ELF-1 (cell line): Measurements from ENCODE around the gene SORT1.

ENCODE experiments used
- DNase-seq: peaks from one replicate; pipeline ENCODE4 v3.0.0-alpha.2; 2016; ENCODE audit warnings: low read depth, low spot score

SORT1 gene

GRCh38 chr1:109299558-109300343 is 98.0 kb downstream of the SORT1 start:
- no peak for DNase-seq

- DNase-seq: peak; percentile 73
Observed at GRCh38 chr1:109298666-109299557, 98.8 kb downstream of the SORT1 start.

- no peak for DNase-seq
Observed at GRCh38 chr1:109296782-109297181, 100.9 kb downstream of the SORT1 start.

GRCh38 chr1:109295712-109296415 is 101.9 kb downstream of the SORT1 start:
- no peak for DNase-seq

GRCh38 chr1:109294481-109294880 is 103.2 kb downstream of the SORT1 start:
- no peak for DNase-seq

DNA sequence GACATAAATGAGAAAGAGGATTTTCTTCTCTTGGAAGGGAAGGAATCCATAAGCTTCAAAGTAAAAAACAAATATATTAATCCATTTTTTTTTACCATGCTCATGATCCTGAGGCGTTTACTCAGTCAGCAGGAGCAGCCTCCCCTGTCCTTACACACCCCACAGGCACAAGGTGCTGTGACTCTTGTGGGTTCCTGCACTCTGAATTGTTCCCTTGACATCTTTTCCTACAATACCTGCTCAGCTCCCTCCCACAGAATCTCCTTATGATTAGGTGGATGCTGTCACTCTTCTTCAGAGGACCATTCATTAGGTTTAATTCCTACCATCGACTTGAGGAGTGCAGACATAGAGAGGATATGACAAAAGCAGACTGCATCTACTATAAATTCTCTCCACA is 104.7 kb downstream of the SORT1 start:
- no peak for DNase-seq

GRCh38 chr1:109292364-109292763 is 105.4 kb downstream of the SORT1 start:
- DNase-seq: no peak

DNA sequence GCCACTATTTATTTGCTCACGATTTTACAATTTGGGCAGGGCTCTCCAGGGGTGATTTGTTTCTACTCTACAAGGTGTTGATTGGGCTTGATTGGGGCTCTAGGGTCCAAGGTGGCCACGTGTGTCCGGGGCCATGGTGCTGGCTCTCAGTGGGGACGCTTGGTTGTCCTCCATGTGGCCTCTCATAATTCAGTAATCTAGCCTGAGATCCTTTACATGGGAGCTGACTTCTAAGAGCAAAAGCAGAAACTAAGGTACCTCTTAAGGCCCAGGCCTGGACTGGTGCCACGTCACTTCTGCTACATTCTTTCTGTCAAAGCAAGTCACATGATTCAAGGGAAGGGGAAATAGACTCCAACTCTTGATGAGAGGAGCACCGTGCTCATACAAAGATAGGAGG is 106.7 kb downstream of the SORT1 start:
- no peak for DNase-seq

GRCh38 chr1:109290137-109290536 is 107.6 kb downstream of the SORT1 start:
- DNase-seq: no peak

- DNase-seq: peak; percentile 39
Observed at GRCh38 chr1:109286762-109287161, 111.0 kb downstream of the SORT1 start.

GRCh38 chr1:109283748-109284600 is 113.7 kb downstream of the SORT1 start:
- peak; percentile 44 for DNase-seq

DNA sequence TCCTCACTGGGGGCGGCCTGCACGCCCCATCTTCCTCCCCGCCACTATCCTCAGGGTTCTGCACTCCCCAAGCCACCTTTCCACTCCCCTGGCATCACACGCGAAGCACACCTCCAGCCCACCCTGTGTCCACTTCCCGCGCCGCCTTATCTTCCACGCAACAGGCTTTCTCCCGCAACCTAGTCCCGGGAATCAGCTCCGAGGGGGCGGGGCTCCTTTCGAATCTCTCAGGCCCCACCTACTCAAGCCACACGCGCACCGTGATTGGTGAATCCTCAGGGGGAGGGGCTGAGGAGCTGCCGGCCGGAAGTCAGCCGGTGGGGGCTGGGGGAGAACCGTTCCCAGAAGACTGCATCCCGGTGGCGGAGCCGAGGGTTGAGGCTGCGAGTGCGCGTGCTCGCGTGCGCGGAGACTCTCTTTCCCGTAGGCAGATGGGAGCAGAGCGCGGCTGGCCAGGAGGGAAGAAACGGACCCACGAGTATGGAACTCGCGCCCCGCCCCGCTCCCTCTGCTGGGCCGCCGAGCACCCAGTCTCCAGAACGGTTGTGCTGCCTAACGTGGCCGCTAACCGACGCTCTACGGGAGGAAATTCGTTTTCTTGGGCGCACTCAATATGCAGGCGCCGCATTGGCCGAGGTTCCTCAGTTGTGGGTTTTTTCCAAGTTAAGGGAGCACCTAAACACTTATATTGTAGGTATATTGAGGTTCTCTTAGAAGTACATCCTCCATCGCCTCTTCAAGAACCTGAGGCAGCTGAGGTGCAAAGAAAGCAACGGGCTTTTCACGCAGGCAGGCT is 114.6 kb downstream of the SORT1 start, which contains the start of gene PSRC1:
TSS of gene PSRC1 (minus strand) at position 194 of the 796 bp plus-strand sequence.
- peak; percentile 97 for DNase-seq

DNA sequence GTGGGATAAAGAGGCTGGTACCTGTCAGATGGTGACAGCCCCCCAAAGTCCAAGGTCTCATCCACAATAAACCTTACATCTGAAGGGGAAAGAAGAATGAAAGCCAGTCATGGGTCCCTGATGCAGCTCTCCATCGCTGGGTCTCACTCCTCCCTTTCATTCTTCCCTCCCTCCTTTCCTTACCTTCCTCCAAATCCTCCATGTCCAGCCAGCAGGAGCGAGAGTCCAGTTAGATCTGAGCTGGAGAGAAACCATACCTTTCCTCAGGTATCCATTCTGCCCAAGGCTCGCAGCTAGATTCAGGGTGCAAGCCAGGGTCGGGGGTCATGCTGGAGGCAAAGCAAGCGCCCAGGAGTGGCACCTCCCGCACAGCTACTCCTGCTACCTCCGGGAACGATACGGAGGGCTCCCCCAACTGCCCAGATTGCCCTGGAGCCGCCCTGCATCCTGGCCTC is 115.2 kb downstream of the SORT1 start:
- no peak for DNase-seq

- peak; percentile 45 for DNase-seq
Observed at GRCh38 chr1:109281680-109282496, 115.8 kb downstream of the SORT1 start.

DNA sequence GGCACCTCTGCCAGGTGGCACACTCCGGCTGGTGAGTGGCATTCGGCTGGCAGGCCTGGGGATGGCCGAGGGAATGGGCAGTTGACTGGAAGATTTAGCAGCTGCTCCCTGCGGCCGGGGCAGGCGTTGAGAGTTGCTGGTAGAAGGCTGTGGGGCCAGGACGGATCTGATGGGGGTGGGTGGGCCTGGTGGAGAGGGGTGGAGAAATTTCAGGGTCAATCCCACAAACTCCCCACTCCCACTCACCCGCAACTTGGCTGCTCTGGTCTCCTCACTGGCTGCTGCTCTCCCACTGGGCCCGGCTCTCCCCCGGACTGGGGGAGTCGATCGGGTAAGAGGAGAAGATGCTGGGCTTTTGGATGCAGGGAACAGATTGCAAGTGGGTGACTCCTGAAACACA is 116.9 kb downstream of the SORT1 start:
- no peak for DNase-seq

DNA sequence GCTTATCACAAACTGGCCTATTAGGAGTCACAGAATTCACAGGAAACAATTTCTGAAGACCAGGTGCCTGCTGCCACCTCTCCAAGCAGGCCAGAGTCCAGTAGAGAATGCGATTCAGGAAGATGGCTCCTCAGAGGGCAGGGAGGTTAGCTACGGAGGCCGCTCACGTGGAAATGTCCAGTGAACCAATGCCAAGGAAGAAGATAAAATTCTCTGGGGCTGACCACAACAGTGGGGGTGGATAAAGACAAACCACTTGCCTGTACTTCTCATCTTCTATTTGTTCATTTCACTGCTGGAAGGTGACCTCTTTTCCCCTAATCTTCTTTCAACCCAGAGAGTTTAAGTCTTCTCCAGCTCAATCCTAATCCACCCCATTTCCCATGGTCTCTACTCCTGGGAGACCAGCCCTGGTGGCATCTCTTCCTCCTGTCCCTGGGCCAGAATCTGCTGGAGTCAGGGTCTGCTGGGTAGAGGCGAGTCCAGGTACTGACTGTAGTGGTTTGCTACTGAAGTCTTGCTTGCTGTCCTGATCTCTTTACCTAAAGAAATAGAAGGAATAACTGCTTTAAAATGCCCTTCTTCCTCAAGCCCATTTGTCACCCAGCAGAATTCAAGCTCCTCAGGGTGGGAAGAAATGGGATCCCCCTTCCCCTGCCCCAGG is 118.0 kb downstream of the SORT1 start:
- no peak for DNase-seq

- peak; percentile 95 for DNase-seq
Observed at GRCh38 chr1:109277434-109278204, 120.1 kb downstream of the SORT1 start.
